ENCODE results near the gene PLEKHN1. TPM values are rescaled to one million over a fixed set of nuclear protein-coding genes. Genes with fewer than 3 reads are reported as not detected.
A peak's percentile ranks its signal among the peaks of the same experiment; 100 is the strongest.
"Not testable (repeated sequence)": the region's sequence is repeated elsewhere in the genome, so short reads cannot be mapped to it uniquely, and the experiment has no call there.

PLEKHN1 gene
- total and polyA plus RNA-seq, 8 donors: 0.29 to 29.2 (median 1.7) TPM; not detected in 2

GRCh38 chr1:945688-946556 lies 20.4 kb upstream of the PLEKHN1 start:
- intact Hi-C loops (cut with DNase I; ENCODE audit: low total_unique reads): no loop called here
- H3K27me3 ChIP-seq: peaks cover 0 to 30% (median 24%) of the 10 kb centered on the region in 3 donors
- peak in 1 of 2 donors; percentile 13 for DNase-seq
- peak overlapping the region in 2 of 5 donors; percentile 83 to 84 for H3K27ac ChIP-seq
- peaks cover 23 to 44% (median 30%) of the 10 kb centered on the region in 4 donors for H3K4me1 ChIP-seq
- 82 to 87% (median 85%) methylated on average over 20 to 29 of the region's 29 CpGs for WGBS, 5 donors
- no peaks in the 10 kb centered on the region for H3K9me3 ChIP-seq
- peaks cover 47 to 68% (median 66%) of the 10 kb centered on the region in 4 donors for H3K36me3 ChIP-seq
- H3K4me3 ChIP-seq: no peak overlapping the region
- TF ChIP-seq CTCF (IDR thresholded peaks at IDR 0.05) (no peak), POLR2A (IDR thresholded peaks at IDR 0.05) (no peak), POLR2AphosphoS5 (IDR thresholded peaks at IDR 0.05) (no peak), EP300 (IDR thresholded peaks at IDR 0.05) (no peak)

- peaks cover 0 to 21% (median 15%) of the 10 kb centered on the region in 3 donors for H3K27me3 ChIP-seq
- H3K27ac ChIP-seq; H3K4me3 ChIP-seq; H3K9me3 ChIP-seq; DNase-seq; intact Hi-C loops (cut with DNase I; ENCODE audit: low total_unique reads): not testable (repeated sequence)
- peaks cover 55 to 77% (median 75%) of the 10 kb centered on the region in 4 donors for H3K36me3 ChIP-seq
- WGBS, 5 donors: 89 to 96% (median 93%) methylated on average over 13 of the region's 13 CpGs
- peaks cover 14 to 35% (median 21%) of the 10 kb centered on the region in 4 donors for H3K4me1 ChIP-seq
Measured at GRCh38 chr1:946811-947210, 19.5 kb upstream of the PLEKHN1 start.

GRCh38 chr1:947958-948357 lies 18.3 kb upstream of the PLEKHN1 start:
- Histone ChIP-seq H3K27ac (no peak overlapping the region), H3K4me1 (peaks cover 2 to 24% (median 10%) of the 10 kb centered on the region in 4 donors), H3K27me3 (peaks cover 0 to 10% (median 4%) of the 10 kb centered on the region in 3 donors), H3K36me3 (peaks cover 67 to 88% (median 86%) of the 10 kb centered on the region in 4 donors), H3K9me3 (no peaks in the 10 kb centered on the region), H3K4me3 (no peak overlapping the region)
- intact Hi-C loops (cut with DNase I; ENCODE audit: low total_unique reads): no loop called here
- DNase-seq: no peak
- no peak for TF ChIP-seq POLR2AphosphoS5 (IDR thresholded peaks at IDR 0.05)
- TF ChIP-seq CTCF (IDR thresholded peaks at IDR 0.05): no peak
- TF ChIP-seq EP300 (IDR thresholded peaks at IDR 0.05): no peak
- TF ChIP-seq POLR2A (IDR thresholded peaks at IDR 0.05): no peak
- WGBS, 5 donors: 75 to 94% (median 90%) methylated on average over 5 to 15 of the region's 15 CpGs

GRCh38 chr1:950268-950667 lies 16.0 kb upstream of the PLEKHN1 start:
- Histone ChIP-seq H3K27me3 (no peaks in the 10 kb centered on the region), H3K9me3 (no peaks in the 10 kb centered on the region), H3K4me1 (peaks cover 0 to 2% (median 0%) of the 10 kb centered on the region in 4 donors), H3K4me3 (no peak overlapping the region), H3K27ac (no peak overlapping the region), H3K36me3 (peaks cover 88 to 100% (median 100%) of the 10 kb centered on the region in 4 donors)
- 88 to 97% (median 96%) methylated on average over 9 of the region's 9 CpGs for WGBS, 5 donors
- TF ChIP-seq EP300 (IDR thresholded peaks at IDR 0.05) (no peak), POLR2AphosphoS5 (IDR thresholded peaks at IDR 0.05) (no peak), POLR2A (IDR thresholded peaks at IDR 0.05) (no peak), CTCF (IDR thresholded peaks at IDR 0.05) (no peak)
- DNase-seq: no peak
- intact Hi-C loops (cut with DNase I; ENCODE audit: low total_unique reads): no loop called here
